ENCODE results near the gene MOXD1.
"Not testable (repeated sequence)": the region's sequence is repeated elsewhere in the genome, so short reads cannot be mapped to it uniquely, and the experiment has no call there.

MOXD1 gene

DNA sequence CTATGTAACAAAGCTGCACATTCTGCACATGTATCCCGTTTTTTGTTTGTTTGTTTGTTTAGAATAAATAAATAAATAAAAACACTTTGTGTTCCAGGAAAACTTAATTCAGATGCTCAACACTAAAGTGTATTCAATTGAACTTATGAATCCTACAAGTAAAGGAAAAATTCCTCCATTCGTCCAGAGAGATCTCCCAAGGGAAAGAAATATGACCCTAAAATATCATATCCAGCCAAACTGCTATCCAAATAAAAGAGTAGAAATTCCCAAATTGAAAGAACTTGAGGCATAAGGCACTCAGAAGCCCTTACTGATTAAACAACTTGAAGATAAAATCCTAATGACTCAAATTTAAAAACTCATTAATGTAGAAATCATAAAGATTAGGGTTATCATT lies 90.4 kb downstream of the MOXD1 start:
- Histone ChIP-seq H3K27me3 (ENCODE audit: control insufficient read depth in 1 of 2, insufficient read depth in 2 of 2, low read length in 2 of 2) (no peaks in the 10 kb centered on the region), H3K36me3 (ENCODE audit: control insufficient read depth in 2 of 2, insufficient read depth in 2 of 2, low read length in 2 of 2) (no peaks in the 10 kb centered on the region), H3K9me3 (ENCODE audit: control insufficient read depth in 2 of 2, low read length in 2 of 2) (no peaks in the 10 kb centered on the region), H3K4me1 (ENCODE audit: control insufficient read depth, insufficient read depth, low read length) (no peaks in the 10 kb centered on the region), H3K27ac (ENCODE audit: low read length) (no peak overlapping the region), H3K4me3 (ENCODE audit: low read length in 2 of 2) (no peak overlapping the region), H3K9ac (ENCODE audit: low read length in 2 of 2) (no peak overlapping the region)

- H3K9me3 ChIP-seq (ENCODE audit: control insufficient read depth in 2 of 2, low read length in 2 of 2); H3K4me3 ChIP-seq (ENCODE audit: low read length in 2 of 2); H3K36me3 ChIP-seq (ENCODE audit: control insufficient read depth in 2 of 2, insufficient read depth in 2 of 2, low read length in 2 of 2); H3K9ac ChIP-seq (ENCODE audit: low read length in 2 of 2); H3K27me3 ChIP-seq (ENCODE audit: control insufficient read depth in 1 of 2, insufficient read depth in 2 of 2, low read length in 2 of 2); H3K27ac ChIP-seq (ENCODE audit: low read length); H3K4me1 ChIP-seq (ENCODE audit: control insufficient read depth, insufficient read depth, low read length): not testable (repeated sequence)
Measured at GRCh38 chr6:132310151-132310550, 91.1 kb downstream of the MOXD1 start.

DNA sequence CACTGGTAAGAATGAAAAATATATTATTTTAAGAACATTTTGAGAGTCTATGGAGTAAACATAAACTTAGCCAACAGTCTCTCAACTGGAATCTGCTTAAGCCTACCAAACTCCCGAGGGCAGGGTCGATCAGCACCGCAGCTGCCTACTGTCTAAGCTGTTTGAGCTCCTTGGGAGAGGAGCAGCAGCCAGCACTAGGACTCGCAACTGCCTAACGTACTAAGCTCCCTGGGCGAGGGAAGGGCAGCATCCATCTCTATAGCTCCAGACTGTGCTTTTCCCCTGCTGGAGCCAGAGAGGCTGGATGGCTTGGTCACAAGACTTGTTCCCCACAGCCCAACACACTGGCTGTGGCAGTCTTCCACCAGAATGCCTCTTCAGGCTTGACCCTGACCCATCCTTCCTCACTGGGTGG lies 96.4 kb downstream of the MOXD1 start:
- Histone ChIP-seq H3K27me3 (ENCODE audit: control insufficient read depth in 1 of 2, insufficient read depth in 2 of 2, low read length in 2 of 2) (no peaks in the 10 kb centered on the region), H3K36me3 (ENCODE audit: control insufficient read depth in 2 of 2, insufficient read depth in 2 of 2, low read length in 2 of 2) (no peaks in the 10 kb centered on the region), H3K9me3 (ENCODE audit: control insufficient read depth in 2 of 2, low read length in 2 of 2) (no peaks in the 10 kb centered on the region), H3K4me1 (ENCODE audit: control insufficient read depth, insufficient read depth, low read length) (no peaks in the 10 kb centered on the region), H3K4me3 (ENCODE audit: low read length in 2 of 2) (no peak overlapping the region), H3K9ac (ENCODE audit: low read length in 2 of 2) (no peak overlapping the region), H3K27ac (ENCODE audit: low read length) (no peak overlapping the region)

- Histone ChIP-seq H3K27me3 (ENCODE audit: control insufficient read depth in 1 of 2, insufficient read depth in 2 of 2, low read length in 2 of 2) (no peaks in the 10 kb centered on the region), H3K4me3 (ENCODE audit: low read length in 2 of 2) (no peak overlapping the region), H3K4me1 (ENCODE audit: control insufficient read depth, insufficient read depth, low read length) (no peaks in the 10 kb centered on the region), H3K9me3 (ENCODE audit: control insufficient read depth in 2 of 2, low read length in 2 of 2) (no peaks in the 10 kb centered on the region), H3K27ac (ENCODE audit: low read length) (no peak overlapping the region), H3K9ac (ENCODE audit: low read length in 2 of 2) (no peak overlapping the region), H3K36me3 (ENCODE audit: control insufficient read depth in 2 of 2, insufficient read depth in 2 of 2, low read length in 2 of 2) (no peaks in the 10 kb centered on the region)
Measured at GRCh38 chr6:132300323-132300949, 100.8 kb downstream of the MOXD1 start.

DNA sequence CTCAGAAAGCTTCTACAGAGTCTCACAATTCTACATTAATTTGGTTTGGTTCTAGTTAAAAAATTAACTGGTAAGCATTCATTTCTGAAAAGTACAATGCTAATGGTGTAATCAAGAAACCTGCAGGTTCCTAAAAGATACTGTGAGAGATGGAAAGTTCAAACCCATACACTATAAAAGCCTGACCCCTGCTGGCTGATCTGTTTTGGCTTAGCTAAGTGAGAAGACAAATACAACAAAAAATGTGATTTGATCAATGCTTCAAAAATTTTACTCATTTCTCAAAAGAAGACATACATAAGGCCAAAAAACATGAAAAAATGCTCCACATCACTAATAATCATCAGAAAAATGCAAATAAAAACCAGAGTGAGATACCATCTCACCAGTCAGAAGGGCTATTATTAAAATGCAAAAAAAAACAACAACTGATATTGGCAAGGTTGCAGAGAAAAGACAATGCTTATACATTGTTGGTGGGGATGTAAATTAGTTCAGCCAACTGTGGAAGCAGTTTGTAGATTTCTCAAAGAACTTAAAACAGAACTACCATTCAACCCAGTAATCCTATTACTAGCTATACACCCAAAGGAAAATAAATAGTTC lies 102.8 kb downstream of the MOXD1 start:
- no peaks in the 10 kb centered on the region for H3K36me3 ChIP-seq (ENCODE audit: control insufficient read depth in 2 of 2, insufficient read depth in 2 of 2, low read length in 2 of 2)
- no peak overlapping the region for H3K4me3 ChIP-seq (ENCODE audit: low read length in 2 of 2)
- H3K27ac ChIP-seq (ENCODE audit: low read length), result no peak overlapping the region
- H3K9ac ChIP-seq (ENCODE audit: low read length in 2 of 2), result no peak overlapping the region
- H3K27me3 ChIP-seq (ENCODE audit: control insufficient read depth in 1 of 2, insufficient read depth in 2 of 2, low read length in 2 of 2), result no peaks in the 10 kb centered on the region
- no peaks in the 10 kb centered on the region for H3K4me1 ChIP-seq (ENCODE audit: control insufficient read depth, insufficient read depth, low read length)
- H3K9me3 ChIP-seq (ENCODE audit: control insufficient read depth in 2 of 2, low read length in 2 of 2), result no peaks in the 10 kb centered on the region

GRCh38 chr6:132289756-132290155 lies 111.5 kb downstream of the MOXD1 start:
- Histone ChIP-seq H3K36me3 (ENCODE audit: control insufficient read depth in 2 of 2, insufficient read depth in 2 of 2, low read length in 2 of 2) (no peaks in the 10 kb centered on the region), H3K27me3 (ENCODE audit: control insufficient read depth in 1 of 2, insufficient read depth in 2 of 2, low read length in 2 of 2) (no peaks in the 10 kb centered on the region), H3K4me1 (ENCODE audit: control insufficient read depth, insufficient read depth, low read length) (no peaks in the 10 kb centered on the region), H3K4me3 (ENCODE audit: low read length in 2 of 2) (no peak overlapping the region), H3K9ac (ENCODE audit: low read length in 2 of 2) (no peak overlapping the region), H3K27ac (ENCODE audit: low read length) (no peak overlapping the region), H3K9me3 (ENCODE audit: control insufficient read depth in 2 of 2, low read length in 2 of 2) (no peaks in the 10 kb centered on the region)

DNA sequence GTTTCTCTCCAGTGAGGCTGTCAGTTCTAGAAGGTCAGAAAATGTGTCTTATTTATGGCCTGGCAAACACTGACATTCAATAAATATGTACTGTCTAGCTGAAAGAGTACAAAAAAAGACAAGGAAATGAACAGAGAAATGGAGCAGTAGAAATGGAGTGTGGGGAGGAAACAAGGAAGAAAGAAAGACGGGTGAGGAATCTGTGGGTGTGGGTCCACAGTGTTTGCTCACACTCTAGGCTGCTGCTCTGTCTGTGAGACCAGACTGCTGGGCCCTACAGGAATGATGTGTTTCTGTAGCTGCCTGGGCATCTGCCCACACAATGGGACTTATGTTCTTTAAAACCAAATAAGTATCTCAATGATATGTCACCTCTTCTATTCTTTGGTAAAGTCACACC lies 114.2 kb downstream of the MOXD1 start:
- Histone ChIP-seq H3K27ac (ENCODE audit: low read length) (no peak overlapping the region), H3K27me3 (ENCODE audit: control insufficient read depth in 1 of 2, insufficient read depth in 2 of 2, low read length in 2 of 2) (no peaks in the 10 kb centered on the region), H3K4me3 (ENCODE audit: low read length in 2 of 2) (no peak overlapping the region), H3K9me3 (ENCODE audit: control insufficient read depth in 2 of 2, low read length in 2 of 2) (no peaks in the 10 kb centered on the region), H3K4me1 (ENCODE audit: control insufficient read depth, insufficient read depth, low read length) (no peaks in the 10 kb centered on the region), H3K36me3 (ENCODE audit: control insufficient read depth in 2 of 2, insufficient read depth in 2 of 2, low read length in 2 of 2) (no peaks in the 10 kb centered on the region), H3K9ac (ENCODE audit: low read length in 2 of 2) (no peak overlapping the region)

DNA sequence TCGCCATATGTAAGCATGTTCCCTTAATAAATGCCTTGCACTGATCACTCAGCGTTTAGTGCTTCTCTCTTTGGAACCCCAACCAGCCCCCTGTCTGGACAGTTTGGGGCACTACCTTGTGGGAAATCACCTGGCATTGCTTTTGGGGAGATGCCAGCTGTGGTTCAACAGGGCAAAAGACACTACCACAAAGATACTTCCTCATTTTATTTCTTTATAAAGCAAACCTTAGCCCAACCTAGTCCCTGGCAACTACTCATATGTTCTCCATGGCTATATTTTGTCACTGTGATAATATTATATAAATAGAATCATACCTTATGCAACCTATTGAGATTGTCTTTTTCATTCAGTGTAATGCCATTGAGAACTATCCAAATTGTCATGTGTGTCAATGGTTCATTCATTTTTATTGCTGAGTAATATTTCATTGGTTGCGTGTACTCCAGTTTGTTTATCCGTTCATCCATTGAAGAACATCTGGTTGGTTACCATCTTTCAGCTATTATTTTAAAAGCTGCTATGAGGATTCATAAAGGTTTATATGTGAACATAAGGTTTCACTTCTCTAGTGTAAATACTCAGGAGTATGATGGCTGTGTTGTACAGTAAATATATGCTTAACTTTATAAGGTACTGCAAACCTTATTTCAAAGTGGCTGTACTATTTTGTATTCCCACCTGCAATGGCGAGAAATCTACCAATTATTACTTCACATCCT lies 114.8 kb downstream of the MOXD1 start:
- no peaks in the 10 kb centered on the region for H3K36me3 ChIP-seq (ENCODE audit: control insufficient read depth in 2 of 2, insufficient read depth in 2 of 2, low read length in 2 of 2)
- H3K4me1 ChIP-seq (ENCODE audit: control insufficient read depth, insufficient read depth, low read length), result no peaks in the 10 kb centered on the region
- no peaks in the 10 kb centered on the region for H3K9me3 ChIP-seq (ENCODE audit: control insufficient read depth in 2 of 2, low read length in 2 of 2)
- no peaks in the 10 kb centered on the region for H3K27me3 ChIP-seq (ENCODE audit: control insufficient read depth in 1 of 2, insufficient read depth in 2 of 2, low read length in 2 of 2)
- no peak overlapping the region for H3K27ac ChIP-seq (ENCODE audit: low read length)
- no peak overlapping the region for H3K9ac ChIP-seq (ENCODE audit: low read length in 2 of 2)
- H3K4me3 ChIP-seq (ENCODE audit: low read length in 2 of 2), result no peak overlapping the region

DNA sequence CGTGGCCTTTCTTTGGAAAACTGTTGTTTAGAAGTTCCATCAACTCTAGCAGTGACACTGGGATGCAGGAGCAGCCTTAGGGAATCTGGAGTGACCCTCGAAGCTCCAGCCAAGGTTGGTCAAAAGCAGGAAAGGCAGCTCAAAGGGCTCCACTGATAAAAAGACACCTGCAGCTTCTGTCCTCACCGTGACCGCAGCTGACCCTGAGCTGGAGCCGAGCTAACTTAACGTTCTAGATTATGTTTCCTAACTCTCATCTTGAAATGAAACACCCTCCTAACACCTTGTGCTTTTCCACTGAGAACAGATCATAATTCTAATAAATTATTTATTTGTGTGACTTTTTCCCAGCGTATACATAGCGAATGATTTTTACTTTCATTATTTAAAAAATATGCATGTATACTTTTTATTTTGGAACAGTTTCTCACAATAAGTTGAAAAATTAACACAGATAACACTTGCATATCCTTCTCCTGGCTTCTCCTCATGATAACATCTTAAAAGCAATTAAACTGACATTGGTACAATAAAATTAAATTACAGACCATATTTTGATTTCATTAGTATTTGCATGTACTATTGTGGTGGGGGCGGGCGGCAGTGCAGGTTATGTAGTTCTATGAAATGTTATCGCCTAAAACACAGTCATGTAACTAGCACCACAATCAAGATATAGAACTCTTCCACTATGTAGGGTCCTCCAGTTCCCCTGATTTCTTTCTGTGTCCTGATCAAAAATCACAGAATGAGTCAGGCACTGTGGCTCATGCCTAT lies 116.1 kb downstream of the MOXD1 start:
- Histone ChIP-seq H3K27me3 (ENCODE audit: control insufficient read depth in 1 of 2, insufficient read depth in 2 of 2, low read length in 2 of 2) (no peaks in the 10 kb centered on the region), H3K4me3 (ENCODE audit: low read length in 2 of 2) (no peak overlapping the region), H3K9ac (ENCODE audit: low read length in 2 of 2) (no peak overlapping the region), H3K4me1 (ENCODE audit: control insufficient read depth, insufficient read depth, low read length) (no peaks in the 10 kb centered on the region), H3K9me3 (ENCODE audit: control insufficient read depth in 2 of 2, low read length in 2 of 2) (no peaks in the 10 kb centered on the region), H3K27ac (ENCODE audit: low read length) (no peak overlapping the region), H3K36me3 (ENCODE audit: control insufficient read depth in 2 of 2, insufficient read depth in 2 of 2, low read length in 2 of 2) (no peaks in the 10 kb centered on the region)

DNA sequence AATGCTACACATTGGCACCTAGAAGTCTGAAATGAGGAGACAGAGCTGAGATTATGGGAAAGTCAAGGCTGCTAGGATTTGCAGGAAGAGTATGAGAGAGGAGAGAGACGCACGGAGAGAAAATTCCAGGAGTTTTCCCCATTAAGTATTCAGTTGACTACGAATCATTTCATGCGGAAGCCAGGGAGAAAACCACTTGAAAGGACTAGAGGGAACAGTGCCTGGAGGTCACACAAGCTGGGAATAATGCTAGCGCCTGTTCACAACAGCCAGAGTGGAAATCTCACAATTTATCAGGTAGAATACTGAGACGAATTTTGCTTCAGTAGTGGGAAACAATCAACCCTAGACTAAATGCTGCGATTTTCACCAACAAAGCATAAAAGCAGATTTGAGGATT lies 118.6 kb downstream of the MOXD1 start:
- H3K9ac ChIP-seq (ENCODE audit: low read length in 2 of 2), result no peak overlapping the region
- H3K27ac ChIP-seq (ENCODE audit: low read length), result no peak overlapping the region
- no peaks in the 10 kb centered on the region for H3K9me3 ChIP-seq (ENCODE audit: control insufficient read depth in 2 of 2, low read length in 2 of 2)
- H3K36me3 ChIP-seq (ENCODE audit: control insufficient read depth in 2 of 2, insufficient read depth in 2 of 2, low read length in 2 of 2), result no peaks in the 10 kb centered on the region
- no peaks in the 10 kb centered on the region for H3K4me1 ChIP-seq (ENCODE audit: control insufficient read depth, insufficient read depth, low read length)
- H3K4me3 ChIP-seq (ENCODE audit: low read length in 2 of 2), result no peak overlapping the region
- H3K27me3 ChIP-seq (ENCODE audit: control insufficient read depth in 1 of 2, insufficient read depth in 2 of 2, low read length in 2 of 2), result no peaks in the 10 kb centered on the region
